Measurements from ENCODE around the gene ASPHD2.
A peak's percentile ranks its signal among the peaks of the same experiment; 100 is the strongest.

Gene ASPHD2

DNA sequence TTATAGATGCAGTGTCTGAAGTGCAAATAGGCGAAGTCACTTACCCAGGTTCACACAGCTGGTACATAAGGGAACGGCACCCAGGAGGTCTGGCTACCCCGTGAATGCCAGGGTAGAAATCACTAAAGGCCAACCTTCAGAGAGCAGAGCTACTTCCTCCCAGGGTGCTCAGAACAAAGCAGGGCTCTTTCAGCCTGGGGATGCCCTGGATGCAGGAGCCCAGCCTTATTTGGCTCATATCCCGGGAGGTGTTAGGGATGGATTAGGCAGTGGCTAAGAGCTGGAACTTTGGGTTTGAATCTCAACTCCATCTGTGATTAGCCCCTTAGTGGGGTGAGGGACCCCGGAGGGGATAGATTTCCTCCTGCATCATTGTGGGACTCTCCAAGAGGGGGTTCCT is 33.1 kb upstream of the ASPHD2 start:
- DNase-seq (ENCODE audit: low read depth in 1 of 2, low spot score in 1 of 2): no peak
- Histone ChIP-seq H3K27me3 (ENCODE audit: insufficient read depth, poor library complexity, severe bottlenecking) (no peaks in the 10 kb centered on the region), H3K27ac (replicated peaks) (no peak overlapping the region), H3K4me3 (replicated peaks; ENCODE audit: insufficient read depth, low read length) (no peak overlapping the region)
- TF ChIP-seq, protein P1, sequence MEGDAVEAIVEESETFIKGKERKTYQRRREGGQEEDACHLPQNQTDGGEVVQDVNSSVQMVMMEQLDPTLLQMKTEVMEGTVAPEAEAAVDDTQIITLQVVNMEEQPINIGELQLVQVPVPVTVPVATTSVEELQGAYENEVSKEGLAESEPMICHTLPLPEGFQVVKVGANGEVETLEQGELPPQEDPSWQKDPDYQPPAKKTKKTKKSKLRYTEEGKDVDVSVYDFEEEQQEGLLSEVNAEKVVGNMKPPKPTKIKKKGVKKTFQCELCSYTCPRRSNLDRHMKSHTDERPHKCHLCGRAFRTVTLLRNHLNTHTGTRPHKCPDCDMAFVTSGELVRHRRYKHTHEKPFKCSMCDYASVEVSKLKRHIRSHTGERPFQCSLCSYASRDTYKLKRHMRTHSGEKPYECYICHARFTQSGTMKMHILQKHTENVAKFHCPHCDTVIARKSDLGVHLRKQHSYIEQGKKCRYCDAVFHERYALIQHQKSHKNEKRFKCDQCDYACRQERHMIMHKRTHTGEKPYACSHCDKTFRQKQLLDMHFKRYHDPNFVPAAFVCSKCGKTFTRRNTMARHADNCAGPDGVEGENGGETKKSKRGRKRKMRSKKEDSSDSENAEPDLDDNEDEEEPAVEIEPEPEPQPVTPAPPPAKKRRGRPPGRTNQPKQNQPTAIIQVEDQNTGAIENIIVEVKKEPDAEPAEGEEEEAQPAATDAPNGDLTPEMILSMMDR (IDR thresholded peaks at IDR 0.05; ENCODE audit: insufficient read depth, low read length): no peak
- TF ChIP-seq GABPA (IDR thresholded peaks at IDR 0.05; ENCODE audit: low read depth) (no peak), POLR2AphosphoS5 (IDR thresholded peaks at IDR 0.05; ENCODE audit: low read depth) (no peak), SPI1 (IDR thresholded peaks at IDR 0.05; ENCODE audit: borderline replicate concordance, low read depth) (no peak)
- TF ChIP-seq, protein P2, sequence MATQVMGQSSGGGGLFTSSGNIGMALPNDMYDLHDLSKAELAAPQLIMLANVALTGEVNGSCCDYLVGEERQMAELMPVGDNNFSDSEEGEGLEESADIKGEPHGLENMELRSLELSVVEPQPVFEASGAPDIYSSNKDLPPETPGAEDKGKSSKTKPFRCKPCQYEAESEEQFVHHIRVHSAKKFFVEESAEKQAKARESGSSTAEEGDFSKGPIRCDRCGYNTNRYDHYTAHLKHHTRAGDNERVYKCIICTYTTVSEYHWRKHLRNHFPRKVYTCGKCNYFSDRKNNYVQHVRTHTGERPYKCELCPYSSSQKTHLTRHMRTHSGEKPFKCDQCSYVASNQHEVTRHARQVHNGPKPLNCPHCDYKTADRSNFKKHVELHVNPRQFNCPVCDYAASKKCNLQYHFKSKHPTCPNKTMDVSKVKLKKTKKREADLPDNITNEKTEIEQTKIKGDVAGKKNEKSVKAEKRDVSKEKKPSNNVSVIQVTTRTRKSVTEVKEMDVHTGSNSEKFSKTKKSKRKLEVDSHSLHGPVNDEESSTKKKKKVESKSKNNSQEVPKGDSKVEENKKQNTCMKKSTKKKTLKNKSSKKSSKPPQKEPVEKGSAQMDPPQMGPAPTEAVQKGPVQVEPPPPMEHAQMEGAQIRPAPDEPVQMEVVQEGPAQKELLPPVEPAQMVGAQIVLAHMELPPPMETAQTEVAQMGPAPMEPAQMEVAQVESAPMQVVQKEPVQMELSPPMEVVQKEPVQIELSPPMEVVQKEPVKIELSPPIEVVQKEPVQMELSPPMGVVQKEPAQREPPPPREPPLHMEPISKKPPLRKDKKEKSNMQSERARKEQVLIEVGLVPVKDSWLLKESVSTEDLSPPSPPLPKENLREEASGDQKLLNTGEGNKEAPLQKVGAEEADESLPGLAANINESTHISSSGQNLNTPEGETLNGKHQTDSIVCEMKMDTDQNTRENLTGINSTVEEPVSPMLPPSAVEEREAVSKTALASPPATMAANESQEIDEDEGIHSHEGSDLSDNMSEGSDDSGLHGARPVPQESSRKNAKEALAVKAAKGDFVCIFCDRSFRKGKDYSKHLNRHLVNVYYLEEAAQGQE (IDR thresholded peaks at IDR 0.05; ENCODE audit: insufficient replicate concordance, low read depth): no peak

DNA sequence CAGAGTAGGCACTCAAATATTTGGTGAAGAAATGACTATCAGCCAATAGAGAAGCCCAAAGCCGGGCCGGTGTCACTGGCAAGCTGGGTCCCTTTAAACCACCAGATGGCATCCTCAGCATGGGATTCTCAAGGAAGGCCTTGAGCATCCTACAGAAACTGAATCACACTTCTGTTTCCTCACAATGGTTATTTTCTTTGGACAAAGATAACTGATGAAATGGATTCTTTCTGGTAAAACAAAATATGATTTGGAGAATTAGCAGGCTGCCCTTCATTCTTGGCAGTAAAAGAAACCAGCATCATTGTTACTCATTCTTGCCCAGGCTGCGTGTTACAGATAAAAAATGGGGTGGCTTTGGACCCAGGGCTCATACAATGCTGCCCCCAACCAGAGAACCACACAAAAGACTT is 30.3 kb upstream of the ASPHD2 start:
- peak; percentile 35 to 65 for DNase-seq (ENCODE audit: low read depth in 1 of 2, low spot score in 1 of 2)
- H3K27me3 ChIP-seq (ENCODE audit: insufficient read depth, poor library complexity, severe bottlenecking): no peaks in the 10 kb centered on the region
- no peak overlapping the region for H3K4me3 ChIP-seq (replicated peaks; ENCODE audit: insufficient read depth, low read length)
- TF ChIP-seq GABPA (IDR thresholded peaks at IDR 0.05; ENCODE audit: low read depth): no peak
- TF ChIP-seq, protein P1 (IDR thresholded peaks at IDR 0.05; ENCODE audit: insufficient read depth, low read length): peak; percentile 62
- H3K27ac ChIP-seq (replicated peaks): no peak overlapping the region

DNA sequence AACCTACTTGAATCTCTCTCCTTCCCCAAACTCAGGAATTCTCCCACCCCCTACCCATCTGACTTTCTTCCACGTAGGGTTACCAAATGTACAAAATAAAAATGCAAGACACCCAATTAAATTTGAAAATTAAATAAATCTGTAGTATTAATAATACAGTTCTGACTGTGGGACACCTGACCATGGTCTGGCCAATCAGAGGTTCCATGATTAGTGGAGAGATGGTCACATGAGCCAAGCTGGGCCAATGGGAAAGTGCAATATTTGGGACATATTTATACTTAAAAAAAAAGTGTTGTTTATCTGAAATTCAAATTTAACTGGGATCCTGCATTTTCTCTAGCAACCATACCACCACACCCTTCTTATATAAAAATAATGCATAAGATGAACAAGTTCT is 29.8 kb upstream of the ASPHD2 start:
- DNase-seq (ENCODE audit: low read depth in 1 of 2, low spot score in 1 of 2): no peak
- TF ChIP-seq, protein P2 (IDR thresholded peaks at IDR 0.05; ENCODE audit: insufficient replicate concordance, low read depth): no peak
- TF ChIP-seq SPI1 (IDR thresholded peaks at IDR 0.05; ENCODE audit: borderline replicate concordance, low read depth): no peak
- TF ChIP-seq, protein P1 (IDR thresholded peaks at IDR 0.05; ENCODE audit: insufficient read depth, low read length): no peak
- no peaks in the 10 kb centered on the region for H3K27me3 ChIP-seq (ENCODE audit: insufficient read depth, poor library complexity, severe bottlenecking)
- no peak overlapping the region for H3K4me3 ChIP-seq (replicated peaks; ENCODE audit: insufficient read depth, low read length)
- no peak overlapping the region for H3K27ac ChIP-seq (replicated peaks)

DNA sequence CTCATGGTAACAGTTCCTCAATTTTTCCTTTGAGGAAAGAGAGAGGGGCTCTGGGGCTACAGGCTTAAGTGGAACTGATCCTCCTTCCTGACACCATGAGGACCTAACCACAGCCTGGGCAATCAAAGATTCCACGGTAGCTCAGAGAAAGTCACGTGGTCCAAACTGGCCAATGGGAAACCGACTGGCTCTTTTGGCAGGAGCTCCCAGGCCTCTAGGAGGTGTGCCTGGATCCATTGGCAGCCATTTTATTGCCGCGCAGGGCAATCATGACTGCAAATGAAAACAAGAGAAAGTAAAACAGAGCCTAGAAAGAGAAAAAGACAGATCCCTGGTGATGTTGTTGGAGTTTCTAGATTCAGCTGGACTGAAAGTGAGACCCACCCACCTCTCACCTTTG is 27.3 kb upstream of the ASPHD2 start:
- TF ChIP-seq SPI1 (IDR thresholded peaks at IDR 0.05; ENCODE audit: borderline replicate concordance, low read depth) (no peak), GABPA (IDR thresholded peaks at IDR 0.05; ENCODE audit: low read depth) (no peak), POLR2AphosphoS5 (IDR thresholded peaks at IDR 0.05; ENCODE audit: low read depth) (no peak)
- TF ChIP-seq, protein P2 (IDR thresholded peaks at IDR 0.05; ENCODE audit: insufficient replicate concordance, low read depth): no peak
- TF ChIP-seq, protein P1 (IDR thresholded peaks at IDR 0.05; ENCODE audit: insufficient read depth, low read length): no peak
- Histone ChIP-seq H3K27me3 (ENCODE audit: insufficient read depth, poor library complexity, severe bottlenecking) (no peaks in the 10 kb centered on the region), H3K4me3 (replicated peaks; ENCODE audit: insufficient read depth, low read length) (no peak overlapping the region), H3K27ac (replicated peaks) (no peak overlapping the region)
- DNase-seq (ENCODE audit: low read depth in 1 of 2, low spot score in 1 of 2): no peak
